PFSK-1 (cell line): ENCODE measurements around the gene MFAP4.

Experiments used
- FOXP2 ChIP-seq: optimal IDR thresholded peaks from 2 replicates; pipeline ENCODE3; 2011; ENCODE audit warnings: borderline replicate concordance, control low read depth, inconsistent platforms; ENCODE audit not compliant: insufficient read depth; ENCODE audit errors: extremely low read length, extremely low read depth
- POLR2AphosphoS5 ChIP-seq: IDR thresholded peaks from 2 replicates; pipeline ENCODE4 v1.6.1; 2012; ENCODE audit warnings: low read depth, mild to moderate bottlenecking, control low read depth, low read length, moderate library complexity
- SIN3A ChIP-seq: IDR thresholded peaks from 2 replicates; pipeline ENCODE4 v1.6.1; 2012; ENCODE audit warnings: mild to moderate bottlenecking, low read length, moderate library complexity, borderline replicate concordance; ENCODE audit not compliant: insufficient read depth
- TAF1 ChIP-seq: IDR thresholded peaks from 2 replicates; pipeline ENCODE4 v1.6.1; 2012; ENCODE audit warnings: low read length, control low read depth, borderline replicate concordance; ENCODE audit not compliant: insufficient read depth
- TF ChIP-seq, protein P1 (sequence below), 2 experiments: IDR thresholded peaks; 2 replicates each; pipeline versions ENCODE4 v1.6.1 to v1.8.0; 2011 to 2012; ENCODE audit warnings: low read depth in 2 of 2, low read length in 2 of 2, control low read depth in 1 of 2, inconsistent platforms in 1 of 2, mild to moderate bottlenecking in 1 of 2, moderate library complexity in 1 of 2; ENCODE audit not compliant: insufficient read depth in 1 of 2

MFAP4 gene

DNA sequence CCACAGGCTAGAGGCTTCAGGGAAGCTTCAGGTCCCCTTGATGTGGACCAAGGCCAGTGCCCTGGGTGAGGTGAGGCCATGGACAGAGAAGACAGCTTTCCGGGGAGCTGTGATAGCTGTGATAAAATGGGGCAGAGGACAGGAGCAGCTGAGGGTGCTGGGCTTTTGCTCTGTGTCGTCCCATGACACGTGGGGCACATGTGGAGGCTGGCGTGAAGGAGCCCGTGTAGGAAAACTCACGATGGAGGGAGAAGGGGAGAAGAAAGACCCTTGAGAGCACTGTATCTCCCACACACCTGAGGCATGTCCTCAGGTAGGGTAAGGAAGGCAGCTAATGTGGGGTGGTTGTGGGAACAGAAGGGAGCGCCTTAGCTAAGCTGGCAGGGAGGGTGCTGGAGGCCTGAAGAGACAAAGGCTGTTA, 45.8 kb downstream of the MFAP4 start:
- no peak for TF ChIP-seq POLR2AphosphoS5
- no peak for TF ChIP-seq TAF1
- TF ChIP-seq SIN3A, result no peak
- TF ChIP-seq, protein P1, sequence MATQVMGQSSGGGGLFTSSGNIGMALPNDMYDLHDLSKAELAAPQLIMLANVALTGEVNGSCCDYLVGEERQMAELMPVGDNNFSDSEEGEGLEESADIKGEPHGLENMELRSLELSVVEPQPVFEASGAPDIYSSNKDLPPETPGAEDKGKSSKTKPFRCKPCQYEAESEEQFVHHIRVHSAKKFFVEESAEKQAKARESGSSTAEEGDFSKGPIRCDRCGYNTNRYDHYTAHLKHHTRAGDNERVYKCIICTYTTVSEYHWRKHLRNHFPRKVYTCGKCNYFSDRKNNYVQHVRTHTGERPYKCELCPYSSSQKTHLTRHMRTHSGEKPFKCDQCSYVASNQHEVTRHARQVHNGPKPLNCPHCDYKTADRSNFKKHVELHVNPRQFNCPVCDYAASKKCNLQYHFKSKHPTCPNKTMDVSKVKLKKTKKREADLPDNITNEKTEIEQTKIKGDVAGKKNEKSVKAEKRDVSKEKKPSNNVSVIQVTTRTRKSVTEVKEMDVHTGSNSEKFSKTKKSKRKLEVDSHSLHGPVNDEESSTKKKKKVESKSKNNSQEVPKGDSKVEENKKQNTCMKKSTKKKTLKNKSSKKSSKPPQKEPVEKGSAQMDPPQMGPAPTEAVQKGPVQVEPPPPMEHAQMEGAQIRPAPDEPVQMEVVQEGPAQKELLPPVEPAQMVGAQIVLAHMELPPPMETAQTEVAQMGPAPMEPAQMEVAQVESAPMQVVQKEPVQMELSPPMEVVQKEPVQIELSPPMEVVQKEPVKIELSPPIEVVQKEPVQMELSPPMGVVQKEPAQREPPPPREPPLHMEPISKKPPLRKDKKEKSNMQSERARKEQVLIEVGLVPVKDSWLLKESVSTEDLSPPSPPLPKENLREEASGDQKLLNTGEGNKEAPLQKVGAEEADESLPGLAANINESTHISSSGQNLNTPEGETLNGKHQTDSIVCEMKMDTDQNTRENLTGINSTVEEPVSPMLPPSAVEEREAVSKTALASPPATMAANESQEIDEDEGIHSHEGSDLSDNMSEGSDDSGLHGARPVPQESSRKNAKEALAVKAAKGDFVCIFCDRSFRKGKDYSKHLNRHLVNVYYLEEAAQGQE (IDR thresholded peaks at IDR 0.05; ENCODE audit: insufficient read depth in 1 of 2, low read depth in 2 of 2, low read length in 2 of 2), result no peak
- TF ChIP-seq FOXP2, result no peak

DNA sequence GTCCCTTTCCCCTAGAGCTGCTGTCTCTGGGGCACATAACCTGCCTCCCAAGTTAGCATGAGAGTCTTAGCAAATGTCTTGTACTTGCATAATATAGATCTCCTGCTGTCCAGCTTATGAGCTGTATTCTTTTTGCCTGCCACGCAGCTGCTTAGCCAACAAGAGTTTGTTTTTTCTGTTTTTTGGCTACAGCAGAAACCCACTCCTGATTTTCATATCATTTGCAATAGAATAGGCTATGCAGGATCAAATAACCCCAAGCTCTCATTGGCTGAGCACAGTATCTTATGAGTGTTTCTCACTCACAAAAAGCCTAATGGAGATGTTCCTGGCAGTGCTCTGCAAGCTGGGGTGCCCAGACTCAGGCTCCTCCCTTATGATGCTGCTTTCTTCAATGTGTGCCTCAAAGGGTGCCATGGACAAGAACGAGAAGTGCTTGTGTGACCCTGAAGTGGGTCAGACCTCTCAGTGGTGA, 47.6 kb downstream of the MFAP4 start:
- TF ChIP-seq SIN3A, result no peak
- no peak for TF ChIP-seq TAF1
- no peak for TF ChIP-seq POLR2AphosphoS5
- no peak for TF ChIP-seq FOXP2
- TF ChIP-seq, protein P1 (IDR thresholded peaks at IDR 0.05; ENCODE audit: insufficient read depth in 1 of 2, low read depth in 2 of 2, low read length in 2 of 2), result no peak

DNA sequence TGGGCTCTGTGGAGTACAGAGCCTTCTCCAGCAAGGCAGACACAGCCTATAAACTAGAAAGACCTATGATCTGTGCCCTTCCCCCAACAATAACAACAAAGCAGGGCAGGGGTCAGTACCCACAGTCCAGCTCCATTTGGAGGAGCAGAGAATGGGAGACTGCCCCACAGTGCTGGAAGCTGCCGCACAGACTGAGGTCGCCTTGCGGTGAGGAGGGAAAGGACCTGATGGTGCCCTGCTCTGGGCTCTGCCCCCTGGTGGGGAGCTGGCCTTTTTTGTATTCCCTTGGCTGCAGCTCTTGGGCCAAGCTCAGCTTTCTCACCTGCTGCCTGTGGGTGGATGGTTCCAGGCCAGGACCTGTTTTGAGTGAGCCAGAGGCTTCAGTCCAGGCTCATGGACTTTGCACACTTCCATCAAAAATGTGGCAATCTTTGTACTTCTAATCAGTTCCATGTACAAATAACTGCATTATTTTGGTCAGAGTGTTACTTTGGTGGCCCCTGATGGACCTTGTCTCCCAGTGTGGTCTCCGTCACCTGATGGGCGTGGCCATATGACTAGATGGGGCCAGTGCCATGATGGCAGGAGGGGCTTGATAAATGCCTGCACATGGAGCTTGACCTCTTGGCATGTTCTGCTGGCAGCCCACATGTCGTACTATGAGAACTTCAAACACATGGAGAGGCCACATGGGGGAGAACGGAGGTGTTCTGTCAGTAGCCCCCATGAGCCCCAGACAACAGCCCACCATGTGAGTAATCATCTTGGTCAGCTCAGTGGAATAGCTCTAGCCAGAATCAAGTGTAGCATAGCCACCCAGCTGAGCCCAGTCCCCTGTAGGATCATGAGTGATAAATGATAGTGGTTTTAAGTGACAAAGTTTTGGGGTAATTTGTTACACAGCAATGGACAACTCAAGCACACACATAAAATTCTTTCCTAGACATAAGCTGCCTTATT, 48.7 kb downstream of the MFAP4 start:
- TF ChIP-seq, protein P1 (IDR thresholded peaks at IDR 0.05; ENCODE audit: insufficient read depth in 1 of 2, low read depth in 2 of 2, low read length in 2 of 2), result no peak
- TF ChIP-seq TAF1 (no peak), SIN3A (no peak), FOXP2 (no peak), POLR2AphosphoS5 (no peak)

DNA sequence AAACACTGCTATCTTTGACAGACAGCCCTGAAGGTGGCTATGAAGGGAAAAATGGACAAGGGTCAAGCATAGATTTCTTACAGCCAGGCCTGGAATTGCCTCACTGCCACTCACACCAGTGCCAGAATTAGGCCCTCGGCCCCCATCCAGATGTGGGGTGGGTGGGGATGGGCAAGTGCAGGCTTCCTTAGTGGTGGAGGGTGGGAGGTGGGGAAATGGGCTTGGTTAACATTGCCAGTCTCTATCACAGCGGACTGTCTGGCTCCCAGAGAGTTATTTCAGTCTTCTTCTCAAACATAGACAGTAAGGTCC, 49.3 kb downstream of the MFAP4 start:
- TF ChIP-seq FOXP2 (no peak), POLR2AphosphoS5 (no peak), SIN3A (no peak), TAF1 (no peak)
- TF ChIP-seq, protein P1 (IDR thresholded peaks at IDR 0.05; ENCODE audit: insufficient read depth in 1 of 2, low read depth in 2 of 2, low read length in 2 of 2), result no peak
